K562 (cell line): ENCODE data around the gene TRAPPC2B. TPM values are rescaled to one million over a fixed set of nuclear protein-coding genes. Genes with fewer than 3 reads are reported as not detected.

Experiments
- CREB1 ChIP-seq, 2 experiments: sonication (generic) in 1 of 2; formaldehyde crosslinking in 1 of 2; IDR thresholded peaks; 2 replicates each; pipeline versions ENCODE4 v1.6.1 to v1.8.0; 2012 to 2022; ENCODE audit warnings: inconsistent platforms in 1 of 2, mild to moderate bottlenecking in 1 of 2, missing genetic modification reagents in 1 of 2, moderate library complexity in 1 of 2
- DMBX1 ChIP-seq: fragments of 250-450 bp; sonication (Bioruptor Pico); IDR thresholded peaks from 2 replicates; pipeline ENCODE4 v1.8.0; 2022; ENCODE audit warnings: inconsistent platforms, mild to moderate bottlenecking, moderate library complexity, borderline replicate concordance
- ERF ChIP-seq: fragments of 450-650 bp; formaldehyde crosslinking; IDR thresholded peaks from 2 replicates; pipeline ENCODE4 v1.4.0; 2020; ENCODE audit warnings: mild to moderate bottlenecking, mixed read lengths
- PCBP2 ChIP-seq: fragments of 200-400 bp; formaldehyde crosslinking; IDR thresholded peaks from 2 replicates; pipeline ENCODE4 v1.6.1; 2018; ENCODE audit warnings: low read length, low read depth, mild to moderate bottlenecking, moderate library complexity; ENCODE audit not compliant: poor library complexity, severe bottlenecking
- POLR2B ChIP-seq: fragments of 450-650 bp; IDR thresholded peaks from 2 replicates; pipeline ENCODE4 v1.6.1; 2018; ENCODE audit warnings: low read depth; ENCODE audit not compliant: partially characterized antibody
- POLR2H ChIP-seq: IDR thresholded peaks from 2 replicates; pipeline ENCODE4 v1.6.1; 2016; ENCODE audit warnings: missing genetic modification characterization, low read depth, mild to moderate bottlenecking, control low read depth, missing compliant biosample characterization, moderate library complexity
- PTTG1 ChIP-seq: fragments of 450-650 bp; IDR thresholded peaks from 2 replicates; pipeline ENCODE4 v1.6.1; 2016; ENCODE audit warnings: low read depth, mild to moderate bottlenecking, missing genetic modification characterization, missing compliant biosample characterization
- RFX1 ChIP-seq: fragments of 450-650 bp; IDR thresholded peaks from 2 replicates; pipeline ENCODE4 v1.6.1; 2016; ENCODE audit warnings: mild to moderate bottlenecking, moderate library complexity
- TEAD4 ChIP-seq, 2 experiments: sonication (generic) in 1 of 2; formaldehyde crosslinking in 1 of 2; IDR thresholded peaks; 2 replicates each; pipeline versions ENCODE4 v1.6.1 to v1.8.0; 2012 to 2022; ENCODE audit warnings: borderline replicate concordance in 1 of 2, inconsistent platforms in 1 of 2, low read length in 1 of 2, mild to moderate bottlenecking in 1 of 2, missing genetic modification reagents in 1 of 2
- YY1 ChIP-seq, 3 experiments: IDR thresholded peaks; 2 replicates each; pipeline ENCODE4 v1.6.1; 2011; ENCODE audit warnings: low read length in 2 of 3, mild to moderate bottlenecking in 2 of 3, moderate library complexity in 2 of 3, borderline replicate concordance in 1 of 3, control low read depth in 1 of 3, low read depth in 1 of 3; ENCODE audit not compliant: insufficient read depth in 3 of 3, insufficient replicate concordance in 2 of 3, control insufficient read depth in 1 of 3, insufficient read length in 1 of 3; ENCODE audit errors: extremely low read depth in 1 of 3
- ZNF644 ChIP-seq: fragments of 200-800 bp; sonication (Bioruptor generic); IDR thresholded peaks from 2 replicates; pipeline ENCODE4 v1.6.1; 2016; ENCODE audit warnings: low read depth, missing genetic modification characterization, missing compliant biosample characterization
- polyA plus RNA-seq, 8 experiments: library from polyadenylated mRNA; depleted of rRNA in 4 of 8; stranded (reverse) in 5 of 8; unstranded in 3 of 8; fragments of >200 nt; fragmentation: Nextera tagmentation in 2 of 8; fragmentation: Illumina TruSeq in 1 of 8; extraction: Ambion mirVana in 2 of 8; extraction: Trizol in 1 of 8; gene quantifications; 2 replicates each; pipeline versions ENCODE4 v1.2.1 to v1.2.3, GENCODE V29; 2011 to 2014; ENCODE audit warnings: inconsistent platforms in 1 of 8, missing spikeins in 1 of 8
- total RNA-seq, 7 experiments: library from RNA; depleted of rRNA in 6 of 7; stranded (reverse); fragments of >200 nt in 6 of 7; fragmentation: Illumina TruSeq in 2 of 7; extraction: Trizol in 2 of 7; gene quantifications; 2 replicates each; pipeline versions ENCODE4 v1.2.1 to v1.2.3, GENCODE V29; 2011 to 2021; ENCODE audit warnings: low replicate concordance in 1 of 7
- TF ChIP-seq, protein P1 (sequence below): sonication (generic); formaldehyde crosslinking; IDR thresholded peaks from 2 replicates; pipeline ENCODE4 v1.8.1; 2023; ENCODE audit warnings: mild to moderate bottlenecking, missing genetic modification reagents
- TF ChIP-seq, protein P2 (sequence below): fragments of 450-650 bp; IDR thresholded peaks from 2 replicates; pipeline ENCODE4 v1.7.1; 2018; ENCODE audit warnings: mild to moderate bottlenecking, low read depth; ENCODE audit not compliant: partially characterized antibody
- TF ChIP-seq, protein P3 (sequence below): fragments of 250-450 bp; sonication (Bioruptor Pico); IDR thresholded peaks from 2 replicates; pipeline ENCODE4 v1.6.1; 2021; ENCODE audit warnings: mild to moderate bottlenecking
- TF ChIP-seq, protein P4 (sequence below): fragments of 450-650 bp; formaldehyde crosslinking; IDR thresholded peaks from 2 replicates; pipeline ENCODE4 v1.4.0; 2020; ENCODE audit warnings: mild to moderate bottlenecking, moderate library complexity
- TF ChIP-seq, protein P5 (sequence below): fragments of 200-400 bp; formaldehyde crosslinking; IDR thresholded peaks from 2 replicates; pipeline ENCODE4 v1.6.1; 2017; ENCODE audit warnings: mild to moderate bottlenecking, low read depth, low read length, moderate library complexity

TRAPPC2B gene
- total and polyA plus RNA-seq, 9 of the 15 experiments (the other 6 are each of a cell fraction or from before 2014, with no cell fraction given), result 2.2 to 20.4 (median 4.6) TPM

DNA sequence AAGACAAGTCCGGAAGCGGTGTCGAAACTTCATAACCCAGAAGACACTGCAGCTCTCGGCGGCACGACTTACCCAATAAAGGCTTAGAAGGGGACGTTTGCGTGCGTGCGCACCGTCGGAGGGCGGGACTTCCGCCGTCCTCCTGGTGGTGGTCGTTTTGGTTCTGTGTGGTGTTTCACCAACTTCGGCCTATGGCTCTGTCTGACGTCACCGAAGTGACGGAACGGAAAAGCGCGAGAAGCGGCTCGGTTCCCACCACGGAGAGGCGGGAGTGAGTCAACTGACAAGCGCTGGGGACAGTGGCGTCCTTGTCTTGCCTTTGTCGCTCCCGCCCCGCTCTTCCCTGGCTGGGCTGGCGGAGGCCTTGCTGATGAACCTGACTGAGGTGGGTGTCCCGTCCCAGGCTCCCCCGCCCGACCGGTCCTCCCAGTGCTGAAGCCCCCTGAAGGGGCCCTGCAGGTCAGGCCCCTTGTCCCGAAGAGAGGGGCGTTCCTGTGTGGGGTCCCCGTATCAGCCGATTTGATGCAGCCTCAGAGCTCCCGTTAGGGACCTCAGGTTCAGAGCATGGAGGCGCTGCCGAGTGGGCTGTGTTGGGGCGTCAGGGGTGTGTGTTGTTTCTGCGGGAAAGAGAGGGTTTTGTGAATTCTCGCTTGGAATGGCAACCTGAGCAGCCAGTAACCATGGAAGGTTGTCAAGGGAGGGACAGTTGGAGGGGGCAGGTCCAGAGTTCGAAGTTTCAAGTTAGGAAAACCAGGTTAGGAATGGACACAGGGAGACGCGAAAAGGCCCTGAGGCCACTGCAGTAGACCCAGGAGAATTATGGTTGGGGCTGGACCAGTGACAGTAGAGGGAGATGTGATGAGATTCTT is 26.6 kb downstream of the TRAPPC2B start, which contains the start of gene ZNF548 (continued):
- TF ChIP-seq PTTG1 (tag) (no peak), DMBX1 (CRISPR knock-in tag) (no peak), PCBP2 (no peak), CREB1 (IDR thresholded peaks at IDR 0.05) (peak; percentile 94), CREB1 (CRISPR knock-in tag; IDR thresholded peaks at IDR 0.05) (peak; percentile 95), RFX1 (peak; percentile 62), YY1 (IDR thresholded peaks at IDR 0.05; ENCODE audit: borderline replicate concordance in 1 of 3, control insufficient read depth in 1 of 3, extremely low read depth in 1 of 3, insufficient read depth in 3 of 3, insufficient read length in 1 of 3, insufficient replicate concordance in 2 of 3, low read depth in 1 of 3, low read length in 2 of 3) (peak in 1 of 3 experiments; percentile 20), POLR2B (peak; percentile 39), ERF (CRISPR knock-in tag) (no peak; the same call in 1 of the 2 replicates), POLR2H (tag) (no peak), TEAD4 (IDR thresholded peaks at IDR 0.05; ENCODE audit: low read length) (no peak; the same call in 1 of the 2 replicates), TEAD4 (CRISPR knock-in tag; IDR thresholded peaks at IDR 0.05; ENCODE audit: borderline replicate concordance) (no peak), ZNF644 (tag) (no peak; the same call in 1 of the 2 replicates)
- TF ChIP-seq, protein P1, sequence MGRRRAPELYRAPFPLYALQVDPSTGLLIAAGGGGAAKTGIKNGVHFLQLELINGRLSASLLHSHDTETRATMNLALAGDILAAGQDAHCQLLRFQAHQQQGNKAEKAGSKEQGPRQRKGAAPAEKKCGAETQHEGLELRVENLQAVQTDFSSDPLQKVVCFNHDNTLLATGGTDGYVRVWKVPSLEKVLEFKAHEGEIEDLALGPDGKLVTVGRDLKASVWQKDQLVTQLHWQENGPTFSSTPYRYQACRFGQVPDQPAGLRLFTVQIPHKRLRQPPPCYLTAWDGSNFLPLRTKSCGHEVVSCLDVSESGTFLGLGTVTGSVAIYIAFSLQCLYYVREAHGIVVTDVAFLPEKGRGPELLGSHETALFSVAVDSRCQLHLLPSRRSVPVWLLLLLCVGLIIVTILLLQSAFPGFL, result no peak
- TF ChIP-seq, protein P2, sequence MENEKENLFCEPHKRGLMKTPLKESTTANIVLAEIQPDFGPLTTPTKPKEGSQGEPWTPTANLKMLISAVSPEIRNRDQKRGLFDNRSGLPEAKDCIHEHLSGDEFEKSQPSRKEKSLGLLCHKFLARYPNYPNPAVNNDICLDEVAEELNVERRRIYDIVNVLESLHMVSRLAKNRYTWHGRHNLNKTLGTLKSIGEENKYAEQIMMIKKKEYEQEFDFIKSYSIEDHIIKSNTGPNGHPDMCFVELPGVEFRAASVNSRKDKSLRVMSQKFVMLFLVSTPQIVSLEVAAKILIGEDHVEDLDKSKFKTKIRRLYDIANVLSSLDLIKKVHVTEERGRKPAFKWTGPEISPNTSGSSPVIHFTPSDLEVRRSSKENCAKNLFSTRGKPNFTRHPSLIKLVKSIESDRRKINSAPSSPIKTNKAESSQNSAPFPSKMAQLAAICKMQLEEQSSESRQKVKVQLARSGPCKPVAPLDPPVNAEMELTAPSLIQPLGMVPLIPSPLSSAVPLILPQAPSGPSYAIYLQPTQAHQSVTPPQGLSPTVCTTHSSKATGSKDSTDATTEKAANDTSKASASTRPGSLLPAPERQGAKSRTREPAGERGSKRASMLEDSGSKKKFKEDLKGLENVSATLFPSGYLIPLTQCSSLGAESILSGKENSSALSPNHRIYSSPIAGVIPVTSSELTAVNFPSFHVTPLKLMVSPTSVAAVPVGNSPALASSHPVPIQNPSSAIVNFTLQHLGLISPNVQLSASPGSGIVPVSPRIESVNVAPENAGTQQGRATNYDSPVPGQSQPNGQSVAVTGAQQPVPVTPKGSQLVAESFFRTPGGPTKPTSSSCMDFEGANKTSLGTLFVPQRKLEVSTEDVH, result no peak
- TF ChIP-seq, protein P3, sequence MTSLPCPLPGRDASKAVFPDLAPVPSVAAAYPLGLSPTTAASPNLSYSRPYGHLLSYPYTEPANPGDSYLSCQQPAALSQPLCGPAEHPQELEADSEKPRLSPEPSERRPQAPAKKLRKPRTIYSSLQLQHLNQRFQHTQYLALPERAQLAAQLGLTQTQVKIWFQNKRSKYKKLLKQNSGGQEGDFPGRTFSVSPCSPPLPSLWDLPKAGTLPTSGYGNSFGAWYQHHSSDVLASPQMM (CRISPR knock-in tag), result no peak
- TF ChIP-seq, protein P4, sequence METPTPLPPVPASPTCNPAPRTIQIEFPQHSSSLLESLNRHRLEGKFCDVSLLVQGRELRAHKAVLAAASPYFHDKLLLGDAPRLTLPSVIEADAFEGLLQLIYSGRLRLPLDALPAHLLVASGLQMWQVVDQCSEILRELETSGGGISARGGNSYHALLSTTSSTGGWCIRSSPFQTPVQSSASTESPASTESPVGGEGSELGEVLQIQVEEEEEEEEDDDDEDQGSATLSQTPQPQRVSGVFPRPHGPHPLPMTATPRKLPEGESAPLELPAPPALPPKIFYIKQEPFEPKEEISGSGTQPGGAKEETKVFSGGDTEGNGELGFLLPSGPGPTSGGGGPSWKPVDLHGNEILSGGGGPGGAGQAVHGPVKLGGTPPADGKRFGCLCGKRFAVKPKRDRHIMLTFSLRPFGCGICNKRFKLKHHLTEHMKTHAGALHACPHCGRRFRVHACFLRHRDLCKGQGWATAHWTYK (CRISPR knock-in tag), result no peak; the same call in 1 of the 2 replicates
- TF ChIP-seq, protein P5, sequence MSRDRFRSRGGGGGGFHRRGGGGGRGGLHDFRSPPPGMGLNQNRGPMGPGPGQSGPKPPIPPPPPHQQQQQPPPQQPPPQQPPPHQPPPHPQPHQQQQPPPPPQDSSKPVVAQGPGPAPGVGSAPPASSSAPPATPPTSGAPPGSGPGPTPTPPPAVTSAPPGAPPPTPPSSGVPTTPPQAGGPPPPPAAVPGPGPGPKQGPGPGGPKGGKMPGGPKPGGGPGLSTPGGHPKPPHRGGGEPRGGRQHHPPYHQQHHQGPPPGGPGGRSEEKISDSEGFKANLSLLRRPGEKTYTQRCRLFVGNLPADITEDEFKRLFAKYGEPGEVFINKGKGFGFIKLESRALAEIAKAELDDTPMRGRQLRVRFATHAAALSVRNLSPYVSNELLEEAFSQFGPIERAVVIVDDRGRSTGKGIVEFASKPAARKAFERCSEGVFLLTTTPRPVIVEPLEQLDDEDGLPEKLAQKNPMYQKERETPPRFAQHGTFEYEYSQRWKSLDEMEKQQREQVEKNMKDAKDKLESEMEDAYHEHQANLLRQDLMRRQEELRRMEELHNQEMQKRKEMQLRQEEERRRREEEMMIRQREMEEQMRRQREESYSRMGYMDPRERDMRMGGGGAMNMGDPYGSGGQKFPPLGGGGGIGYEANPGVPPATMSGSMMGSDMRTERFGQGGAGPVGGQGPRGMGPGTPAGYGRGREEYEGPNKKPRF, result no peak
